ENCODE results near the gene ITGB6. TPM values are rescaled to one million over a fixed set of nuclear protein-coding genes. Genes with fewer than 3 reads are reported as not detected.

Gene ITGB6
- total RNA-seq, 1 donor from 2014 or later: 2.0 TPM

DNA sequence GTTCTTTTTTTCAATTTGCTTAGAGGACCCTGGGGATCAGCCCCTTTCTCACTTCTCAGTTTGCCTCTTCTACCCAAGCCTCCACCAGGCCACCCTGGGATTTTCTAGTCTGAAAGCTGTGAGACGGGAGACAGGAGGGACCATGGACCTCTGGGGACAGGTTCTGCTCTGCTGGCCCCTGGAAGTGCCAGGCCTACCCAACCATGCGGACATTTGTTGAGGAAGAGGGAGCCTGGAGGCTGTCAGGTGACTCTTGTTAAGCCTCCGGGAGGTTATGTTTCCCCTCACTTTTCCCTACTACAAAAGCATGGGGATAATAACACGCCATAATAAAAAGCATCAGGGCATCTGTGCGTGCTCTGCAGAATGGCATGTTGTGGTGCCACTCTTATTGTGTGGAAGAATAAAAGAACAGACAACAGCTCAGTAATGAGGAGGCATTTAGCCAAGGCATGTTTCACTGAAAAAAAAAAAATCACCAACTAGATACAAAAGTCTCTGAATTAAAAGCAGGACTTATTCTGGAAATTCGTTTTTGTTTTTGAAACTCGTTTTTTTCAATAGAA lies 89.3 kb downstream of the ITGB6 start:
- Mint-ChIP-seq H3K4me1 (ENCODE audit: low read depth) (peaks cover 36% of the 10 kb centered on the region), H3K27me3 (ENCODE audit: low read depth) (no peaks in the 10 kb centered on the region), H3K9me3 (ENCODE audit: low read depth) (peaks cover 6% of the 10 kb centered on the region), H3K27ac (ENCODE audit: unreplicated experiment) (peak overlapping the region; percentile 36), H3K4me3 (ENCODE audit: unreplicated experiment) (no peak overlapping the region), H3K36me3 (ENCODE audit: low read depth) (peaks cover 3% of the 10 kb centered on the region)
- DNase-seq (ENCODE audit: low spot score): no peak
- TF ChIP-seq, protein P1, sequence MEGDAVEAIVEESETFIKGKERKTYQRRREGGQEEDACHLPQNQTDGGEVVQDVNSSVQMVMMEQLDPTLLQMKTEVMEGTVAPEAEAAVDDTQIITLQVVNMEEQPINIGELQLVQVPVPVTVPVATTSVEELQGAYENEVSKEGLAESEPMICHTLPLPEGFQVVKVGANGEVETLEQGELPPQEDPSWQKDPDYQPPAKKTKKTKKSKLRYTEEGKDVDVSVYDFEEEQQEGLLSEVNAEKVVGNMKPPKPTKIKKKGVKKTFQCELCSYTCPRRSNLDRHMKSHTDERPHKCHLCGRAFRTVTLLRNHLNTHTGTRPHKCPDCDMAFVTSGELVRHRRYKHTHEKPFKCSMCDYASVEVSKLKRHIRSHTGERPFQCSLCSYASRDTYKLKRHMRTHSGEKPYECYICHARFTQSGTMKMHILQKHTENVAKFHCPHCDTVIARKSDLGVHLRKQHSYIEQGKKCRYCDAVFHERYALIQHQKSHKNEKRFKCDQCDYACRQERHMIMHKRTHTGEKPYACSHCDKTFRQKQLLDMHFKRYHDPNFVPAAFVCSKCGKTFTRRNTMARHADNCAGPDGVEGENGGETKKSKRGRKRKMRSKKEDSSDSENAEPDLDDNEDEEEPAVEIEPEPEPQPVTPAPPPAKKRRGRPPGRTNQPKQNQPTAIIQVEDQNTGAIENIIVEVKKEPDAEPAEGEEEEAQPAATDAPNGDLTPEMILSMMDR (IDR thresholded peaks at IDR 0.05): no peak

DNA sequence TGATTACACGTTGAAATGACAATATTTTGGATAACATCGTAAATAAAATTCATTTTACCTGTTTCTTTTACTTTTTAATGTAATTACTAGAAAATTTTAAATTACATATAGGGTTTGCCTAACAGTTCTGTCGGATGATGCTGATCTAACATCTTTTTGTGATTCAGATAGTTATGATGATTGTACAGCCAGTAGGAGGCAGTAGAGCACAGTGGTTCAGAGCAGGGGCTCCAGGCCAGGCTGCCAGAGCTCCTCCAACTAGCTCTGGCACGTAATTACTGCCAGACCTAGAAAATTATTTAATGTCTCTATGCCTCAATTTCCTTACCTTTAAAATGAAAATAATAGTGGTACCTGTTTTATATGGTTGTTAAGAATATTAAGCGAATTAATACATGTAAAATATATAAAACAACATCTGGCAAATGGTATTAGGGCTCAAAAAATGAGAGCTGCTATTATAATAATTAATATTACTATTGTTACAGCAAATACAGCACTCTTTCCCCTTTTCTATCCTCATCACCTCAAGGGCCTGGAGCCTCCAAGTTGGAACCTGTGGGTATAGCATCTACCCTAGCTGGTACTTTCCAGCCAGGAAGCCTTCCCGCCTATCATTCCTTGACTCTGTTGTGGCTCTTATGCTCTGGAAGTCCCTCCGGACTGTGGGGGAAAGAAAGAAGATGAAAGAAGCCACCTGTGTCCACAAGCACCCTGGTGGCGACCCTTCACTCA lies 90.0 kb downstream of the ITGB6 start:
- no peaks in the 10 kb centered on the region for H3K27me3 Mint-ChIP-seq (ENCODE audit: low read depth)
- peaks cover 3% of the 10 kb centered on the region for H3K9me3 Mint-ChIP-seq (ENCODE audit: low read depth)
- no peak for DNase-seq (ENCODE audit: low spot score)
- H3K4me3 Mint-ChIP-seq (ENCODE audit: unreplicated experiment): no peak overlapping the region
- peaks cover 36% of the 10 kb centered on the region for H3K4me1 Mint-ChIP-seq (ENCODE audit: low read depth)
- peaks cover 3% of the 10 kb centered on the region for H3K36me3 Mint-ChIP-seq (ENCODE audit: low read depth)
- H3K27ac Mint-ChIP-seq (ENCODE audit: unreplicated experiment): peak overlapping the region; percentile 36
- TF ChIP-seq, protein P1 (IDR thresholded peaks at IDR 0.05): peak; percentile 98

DNA sequence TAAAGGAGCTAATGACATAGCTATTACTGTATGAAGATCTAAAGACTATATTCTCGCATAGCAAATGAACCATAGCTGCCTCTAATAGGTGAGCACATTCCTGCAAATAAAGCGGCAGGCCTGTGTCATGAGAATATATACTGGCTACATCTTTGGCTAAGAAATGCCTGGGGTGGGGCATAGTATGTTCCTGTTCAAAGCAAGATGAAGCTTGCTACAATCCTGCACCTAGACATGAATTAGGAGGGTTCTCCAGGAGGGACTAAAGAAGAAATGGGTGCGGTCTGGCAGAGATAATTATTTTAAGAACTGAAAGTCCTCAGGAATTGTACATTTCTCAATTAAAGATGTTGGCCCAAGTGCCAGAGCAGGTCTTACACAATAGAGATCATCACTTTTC lies 90.8 kb downstream of the ITGB6 start:
- Mint-ChIP-seq H3K36me3 (ENCODE audit: low read depth) (peaks cover 1% of the 10 kb centered on the region), H3K9me3 (ENCODE audit: low read depth) (peaks cover 2% of the 10 kb centered on the region), H3K27me3 (ENCODE audit: low read depth) (no peaks in the 10 kb centered on the region), H3K27ac (ENCODE audit: unreplicated experiment) (no peak overlapping the region), H3K4me1 (ENCODE audit: low read depth) (peaks cover 35% of the 10 kb centered on the region), H3K4me3 (ENCODE audit: unreplicated experiment) (no peak overlapping the region)
- TF ChIP-seq, protein P1 (IDR thresholded peaks at IDR 0.05): no peak
- DNase-seq (ENCODE audit: low spot score): no peak

DNA sequence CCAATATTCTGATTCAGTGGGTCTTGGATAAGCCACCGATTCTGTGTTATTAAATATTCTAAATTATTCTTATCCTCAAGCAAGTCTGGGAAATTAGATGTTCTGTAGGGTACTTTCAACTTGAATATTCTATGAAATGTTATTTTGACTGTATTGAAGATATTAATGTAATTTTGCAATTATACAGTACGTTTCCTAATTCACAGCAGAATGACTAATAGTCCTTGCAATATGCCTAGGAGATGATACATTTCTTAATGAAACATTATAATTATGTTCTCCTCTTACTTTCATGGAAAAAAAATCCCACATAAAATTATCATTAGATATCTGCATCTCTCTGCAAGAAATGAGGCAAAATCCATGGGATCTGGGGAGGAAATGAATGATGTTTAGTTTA lies 91.4 kb downstream of the ITGB6 start:
- Mint-ChIP-seq H3K9me3 (ENCODE audit: low read depth) (no peaks in the 10 kb centered on the region), H3K4me1 (ENCODE audit: low read depth) (peaks cover 35% of the 10 kb centered on the region), H3K4me3 (ENCODE audit: unreplicated experiment) (no peak overlapping the region), H3K27me3 (ENCODE audit: low read depth) (no peaks in the 10 kb centered on the region), H3K36me3 (ENCODE audit: low read depth) (no peaks in the 10 kb centered on the region), H3K27ac (ENCODE audit: unreplicated experiment) (no peak overlapping the region)
- DNase-seq (ENCODE audit: low spot score): no peak
- TF ChIP-seq, protein P1 (IDR thresholded peaks at IDR 0.05): no peak

DNA sequence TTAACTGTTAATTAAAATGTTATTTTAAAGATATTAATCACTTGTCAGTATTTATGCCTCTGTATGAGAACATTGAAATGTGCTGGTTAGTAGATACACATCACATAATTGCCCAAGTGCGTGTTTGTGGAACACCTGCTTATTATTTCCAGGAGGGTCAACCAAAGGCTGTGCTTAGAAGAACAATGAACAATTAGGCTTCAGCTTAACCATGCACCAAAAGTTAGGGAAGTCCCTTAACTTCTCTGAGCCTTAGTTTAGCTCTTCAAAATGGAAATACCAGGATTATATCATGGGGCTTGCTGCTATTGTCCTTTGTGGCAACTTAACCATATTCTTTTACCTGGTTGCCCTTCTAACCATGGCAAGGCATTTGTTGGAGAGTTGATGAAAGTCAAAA lies 94.7 kb downstream of the ITGB6 start:
- DNase-seq (ENCODE audit: low spot score): no peak
- no peaks in the 10 kb centered on the region for H3K27me3 Mint-ChIP-seq (ENCODE audit: low read depth)
- H3K4me1 Mint-ChIP-seq (ENCODE audit: low read depth): peaks cover 38% of the 10 kb centered on the region
- H3K9me3 Mint-ChIP-seq (ENCODE audit: low read depth): no peaks in the 10 kb centered on the region
- H3K36me3 Mint-ChIP-seq (ENCODE audit: low read depth): no peaks in the 10 kb centered on the region
- no peak overlapping the region for H3K4me3 Mint-ChIP-seq (ENCODE audit: unreplicated experiment)
- TF ChIP-seq, protein P1 (IDR thresholded peaks at IDR 0.05): no peak
- no peak overlapping the region for H3K27ac Mint-ChIP-seq (ENCODE audit: unreplicated experiment)
